ENCODE results near the gene RRAD. TPM values are rescaled to one million over a fixed set of nuclear protein-coding genes. Genes with fewer than 3 reads are reported as not detected.

The RRAD gene
- total and polyA plus RNA-seq, 2 donors (not counting 3 experiments of a cell fraction or from before 2014, with no cell fraction given), result 0.22 to 0.48 TPM

GRCh38 chr16:66924527-66925321 is 611 bp downstream of the RRAD start:
- Histone ChIP-seq H3K4me3 (replicated peaks in 1 of 3; ENCODE audit: insufficient read depth in 1 of 3, low read depth in 1 of 3, low read length in 3 of 3) (peak overlapping the region in 2 of 3 experiments; percentile 14 to 20), H4K20me1 (replicated peaks; ENCODE audit: control insufficient read depth, extremely low read depth, insufficient read depth, low read length) (no peaks in the 10 kb centered on the region), H3K27me3 (ENCODE audit: control insufficient read depth in 2 of 2, insufficient read depth in 2 of 2, low read length in 2 of 2) (peaks cover 30 to 41% of the 10 kb centered on the region in 2 experiments), H3K9me1 (replicated peaks; ENCODE audit: control insufficient read depth, extremely low read depth, insufficient read depth, low read length) (no peaks in the 10 kb centered on the region), H3K4me1 (ENCODE audit: control insufficient read depth, extremely low read depth, insufficient read depth, low read length) (peaks cover 3% of the 10 kb centered on the region), H2AFZ (ENCODE audit: low read depth, low read length) (peak overlapping the region; percentile 51), H3K9me3 (replicated peaks; ENCODE audit: control insufficient read depth, insufficient read depth, low read length) (no peaks in the 10 kb centered on the region), H3K9ac (replicated peaks; ENCODE audit: extremely low read depth, insufficient read depth, low read length) (no peak overlapping the region), H3K27ac (ENCODE audit: insufficient read depth, low read depth, low read length) (no peak overlapping the region), H3K79me2 (ENCODE audit: control insufficient read depth, insufficient read depth, low read length) (no peaks in the 10 kb centered on the region), H3K4me2 (ENCODE audit: insufficient read depth, low read length) (no peak overlapping the region), H3K36me3 (ENCODE audit: control insufficient read depth in 2 of 2, extremely low read depth in 1 of 2, insufficient read depth in 2 of 2, low read length in 2 of 2) (no peaks in the 10 kb centered on the region)
- POLR2A ChIA-PET, result no interaction called here
- intact Hi-C loops (cut with micrococcal nuclease), result loop anchor here (1.0 kb wide), 1 partner anchor 29 kb away; no protein-coding TSS in a partner anchor
- dilution Hi-C loops (cut with MboI; ENCODE audit: extremely low pct_ligation_motif_present, low sequenced_read_pairs), result no loop called here
- BruUV-seq (replicated peaks), result no TSS peak
- CTCF ChIA-PET, result interaction anchor here (1.2 to 5.2 kb wide), 3 partner anchors 9 to 57 kb away, joined by 6 to 72 read pairs (median 7); partner anchors contain the start of gene CIAO2B
- TF ChIP-seq POLR2AphosphoS5 (IDR thresholded peaks at IDR 0.05; ENCODE audit: insufficient read depth, low read depth, low read length) (no peak), CTCF (IDR thresholded peaks at IDR 0.05; ENCODE audit: extremely low read depth in 1 of 2, insufficient read depth in 1 of 2, low read depth in 1 of 2, low read length in 2 of 2) (peak; percentile 36 to 44)
- FAIRE-seq, result no peak
- DNase-seq (ENCODE audit: low read depth, low spot score), result no peak

GRCh38 chr16:66923866-66924265 is 1.5 kb downstream of the RRAD start:
- no TSS peak for BruUV-seq (replicated peaks)
- Histone ChIP-seq H3K9me1 (replicated peaks; ENCODE audit: control insufficient read depth, extremely low read depth, insufficient read depth, low read length) (no peaks in the 10 kb centered on the region), H4K20me1 (replicated peaks; ENCODE audit: control insufficient read depth, extremely low read depth, insufficient read depth, low read length) (no peaks in the 10 kb centered on the region), H3K4me2 (ENCODE audit: insufficient read depth, low read length) (no peak overlapping the region), H3K27ac (ENCODE audit: insufficient read depth, low read depth, low read length) (no peak overlapping the region), H3K9me3 (replicated peaks; ENCODE audit: control insufficient read depth, insufficient read depth, low read length) (no peaks in the 10 kb centered on the region), H3K4me3 (replicated peaks in 1 of 3; ENCODE audit: insufficient read depth in 1 of 3, low read depth in 1 of 3, low read length in 3 of 3) (no peak overlapping the region), H2AFZ (ENCODE audit: low read depth, low read length) (no peak overlapping the region), H3K4me1 (ENCODE audit: control insufficient read depth, extremely low read depth, insufficient read depth, low read length) (peaks cover 3% of the 10 kb centered on the region), H3K36me3 (ENCODE audit: control insufficient read depth in 2 of 2, extremely low read depth in 1 of 2, insufficient read depth in 2 of 2, low read length in 2 of 2) (no peaks in the 10 kb centered on the region), H3K27me3 (ENCODE audit: control insufficient read depth in 2 of 2, insufficient read depth in 2 of 2, low read length in 2 of 2) (peaks cover 35 to 41% of the 10 kb centered on the region in 2 experiments), H3K9ac (replicated peaks; ENCODE audit: extremely low read depth, insufficient read depth, low read length) (no peak overlapping the region), H3K79me2 (ENCODE audit: control insufficient read depth, insufficient read depth, low read length) (no peaks in the 10 kb centered on the region)
- CTCF ChIA-PET, result interaction anchor here (0.9 to 1.1 kb wide), 2 partner anchors 13 to 28 kb away, joined by 5 to 6 read pairs; no protein-coding TSS in a partner anchor
- FAIRE-seq, result no peak
- intact Hi-C loops (cut with micrococcal nuclease), result loop anchor here (1.0 kb wide), 1 partner anchor 29 kb away; no protein-coding TSS in a partner anchor
- DNase-seq (ENCODE audit: low read depth, low spot score), result no peak
- dilution Hi-C loops (cut with MboI; ENCODE audit: extremely low pct_ligation_motif_present, low sequenced_read_pairs), result no loop called here
- TF ChIP-seq JUN (IDR thresholded peaks at IDR 0.05; ENCODE audit: borderline replicate concordance, insufficient read depth, insufficient read length, low read depth) (no peak), CTCF (IDR thresholded peaks at IDR 0.05; ENCODE audit: extremely low read depth in 1 of 2, insufficient read depth in 1 of 2, low read depth in 1 of 2, low read length in 2 of 2) (no peak), GATA2 (IDR thresholded peaks at IDR 0.05; ENCODE audit: insufficient read depth, insufficient read length, low read depth, low read length) (no peak), MAX (IDR thresholded peaks at IDR 0.05; ENCODE audit: insufficient read depth, insufficient read length) (no peak), POLR2AphosphoS5 (IDR thresholded peaks at IDR 0.05; ENCODE audit: insufficient read depth, low read depth, low read length) (no peak), FOS (IDR thresholded peaks at IDR 0.05; ENCODE audit: borderline replicate concordance, insufficient read depth, low read length) (no peak), POLR2A (IDR thresholded peaks at IDR 0.05; ENCODE audit: low read depth, low read length) (no peak), EZH2 (IDR thresholded peaks at IDR 0.05; ENCODE audit: borderline replicate concordance, low read depth, low read length, severe bottlenecking) (no peak)
- POLR2A ChIA-PET, result no interaction called here
